GM19324 (cell line): Measurements from ENCODE around the gene NAIP.
"Not testable (repeated sequence)": the region's sequence is repeated elsewhere in the genome, so short reads cannot be mapped to it uniquely, and the experiment has no call there.

Source experiments
- ATAC-seq: cut with Tn5 transposase; IDR thresholded peaks from one replicate; pipeline ENCODE4 v1.9.1; 2021; ENCODE audit warnings: mild to moderate bottlenecking, moderate library complexity; ENCODE audit not compliant: unreplicated experiment, low FRiP score

NAIP gene

DNA sequence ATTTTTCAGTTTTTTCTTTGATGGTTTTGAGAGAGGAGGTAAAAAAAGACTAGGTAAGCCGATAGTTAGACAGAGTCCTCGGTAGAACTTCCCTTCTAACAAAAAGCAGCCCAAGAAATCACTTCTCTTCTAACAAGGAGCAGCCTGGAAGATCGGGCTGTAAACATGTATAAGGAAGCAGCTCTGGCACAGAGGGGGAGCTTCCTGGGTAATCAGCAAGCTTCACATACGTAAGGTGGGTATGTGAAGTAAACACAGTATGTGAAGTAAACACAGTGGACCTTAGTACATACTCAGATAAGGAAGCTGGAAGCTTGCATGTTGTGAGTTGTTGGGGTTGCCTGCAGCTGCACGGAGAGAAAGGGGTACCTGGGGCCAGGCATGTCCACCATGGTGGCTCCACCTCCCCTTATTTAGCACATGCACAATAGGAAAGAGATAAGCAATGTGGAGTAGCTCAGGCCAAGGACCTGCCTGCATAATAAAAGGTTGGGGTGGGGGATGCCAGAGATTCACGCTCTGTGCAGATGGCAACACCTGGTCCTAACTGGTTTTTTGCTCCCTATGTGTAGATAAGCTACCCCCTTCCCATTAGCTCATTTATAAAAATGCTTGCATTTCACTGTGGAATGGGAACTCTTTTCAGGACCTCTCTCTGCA, 93.3 kb downstream of the NAIP start:
- ATAC-seq, result not testable (repeated sequence)

DNA sequence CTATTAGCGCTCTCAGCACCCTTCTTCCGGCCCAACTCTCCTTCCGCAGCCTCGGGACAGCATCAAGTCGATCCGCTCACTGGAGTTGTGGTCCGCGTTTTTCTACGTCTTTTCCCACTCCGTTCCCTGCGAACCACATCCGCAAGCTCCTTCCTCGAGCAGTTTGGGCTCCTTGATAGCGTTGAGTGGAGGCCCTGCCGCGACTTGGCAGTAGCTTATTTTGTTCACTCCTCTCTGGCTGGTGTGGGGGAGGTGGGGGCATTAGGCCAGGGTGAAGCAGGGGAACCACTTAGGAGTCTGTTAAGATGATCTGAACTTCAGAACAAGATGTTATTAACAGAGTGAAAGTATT, 100.0 kb downstream of the NAIP start:
- ATAC-seq, result not testable (repeated sequence)
